Activated naive CD4-positive, alpha-beta T cell (primary cell): ENCODE data around the gene SRSF5.
A peak's percentile ranks its signal among the peaks of the same experiment; 100 is the strongest.
"Not testable (repeated sequence)": the region's sequence is repeated elsewhere in the genome, so short reads cannot be mapped to it uniquely, and the experiment has no call there.

ENCODE experiments used
- DNase-seq, 4 experiments: peaks; one replicate each; lab custom pipeline; 2025; lab: John Stamatoyannopoulos, UW

The SRSF5 gene

DNA sequence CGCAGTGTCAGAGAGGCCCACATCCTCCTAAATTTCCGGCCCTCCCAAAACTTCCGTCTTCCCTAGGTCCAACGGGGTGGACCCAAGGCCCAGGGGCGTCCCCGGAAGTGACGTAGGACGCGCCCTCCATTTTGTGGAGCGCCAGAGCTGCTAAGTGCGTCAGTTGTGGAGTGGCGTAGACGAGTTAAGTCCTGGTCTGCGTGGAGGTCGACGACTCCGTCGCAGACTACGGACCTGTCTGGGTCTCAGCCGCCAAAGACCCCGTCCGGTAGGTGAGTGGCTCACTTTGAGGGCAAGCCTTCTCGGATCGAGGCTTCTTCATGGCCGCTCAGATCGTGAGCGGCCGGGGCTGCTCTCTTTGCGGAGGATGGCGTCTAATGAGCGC is at the start of gene SRSF5:
Gene SRSF5 (plus strand): TSS at position 159 of the 385 bp plus-strand sequence. CDS start 1,015 bp downstream, outside the sequence.
- peak; percentile 78 to 92 (median 86) for DNase-seq

GRCh38 chr14:69718614-69719013 is 48.3 kb upstream of the SRSF5 start:
- not testable (repeated sequence) for DNase-seq

DNA sequence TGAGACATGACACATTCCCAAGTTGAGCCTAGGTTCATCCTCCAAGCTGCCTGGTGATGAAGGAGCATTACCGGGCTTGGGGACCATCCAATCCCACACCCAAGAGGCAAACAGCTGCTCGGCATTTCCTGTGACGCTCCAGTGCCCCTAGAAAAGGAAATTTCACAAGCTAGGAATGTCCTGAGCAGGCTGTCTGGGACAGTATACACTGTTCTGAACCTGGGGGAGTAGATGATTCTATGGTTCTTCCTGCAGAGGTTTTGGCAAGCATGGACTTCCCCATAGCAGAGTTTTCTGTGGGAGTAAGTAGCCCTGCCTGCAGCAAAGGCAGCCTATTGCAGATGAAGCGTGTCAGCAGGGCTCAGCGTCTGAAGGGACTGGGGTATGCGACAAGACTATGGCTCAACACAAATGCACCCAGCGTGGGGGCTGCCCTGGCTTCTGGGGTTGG is 47.4 kb upstream of the SRSF5 start:
- no peak for DNase-seq

GRCh38 chr14:69720912-69721311 is 46.0 kb upstream of the SRSF5 start:
- DNase-seq, result no peak

DNA sequence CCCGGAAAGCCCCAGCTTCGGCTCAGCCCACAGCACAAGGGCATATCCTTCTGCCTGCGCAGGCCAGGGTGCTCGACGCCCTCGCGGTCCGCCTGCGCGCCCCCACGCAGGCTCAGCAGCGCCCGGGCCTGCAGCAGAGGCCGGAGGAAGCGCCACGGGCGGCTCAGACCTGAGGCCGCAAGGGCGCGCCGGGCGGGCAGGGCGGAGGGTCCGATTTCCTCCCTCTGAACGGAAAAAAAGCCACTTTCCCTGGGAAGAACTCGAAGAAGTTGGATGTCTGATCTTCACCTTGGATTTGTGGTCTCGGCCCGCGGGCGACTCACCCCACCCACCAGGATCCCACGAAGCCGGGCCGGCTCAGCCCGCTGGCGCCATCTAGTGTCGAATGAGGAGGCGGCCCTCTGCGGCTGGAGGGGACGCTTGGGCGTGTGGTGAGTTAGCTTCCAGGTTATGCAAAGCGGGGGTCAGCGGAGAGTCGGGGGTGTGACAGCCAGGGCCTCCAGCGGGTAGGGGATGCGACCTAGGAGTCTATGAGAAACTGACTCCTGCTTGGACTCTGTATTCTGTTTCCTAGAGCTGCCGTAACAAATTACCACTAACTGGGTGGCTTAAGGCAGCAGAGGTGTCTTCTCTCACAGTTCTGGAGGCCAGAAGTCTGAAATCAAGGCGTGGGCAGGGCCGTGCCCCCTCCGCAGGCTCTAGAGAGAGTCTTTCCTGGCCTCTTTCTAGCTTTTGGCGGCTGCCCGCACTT is 40.0 kb upstream of the SRSF5 start:
- DNase-seq, result peak; percentile 58 to 82 (median 69)

DNA sequence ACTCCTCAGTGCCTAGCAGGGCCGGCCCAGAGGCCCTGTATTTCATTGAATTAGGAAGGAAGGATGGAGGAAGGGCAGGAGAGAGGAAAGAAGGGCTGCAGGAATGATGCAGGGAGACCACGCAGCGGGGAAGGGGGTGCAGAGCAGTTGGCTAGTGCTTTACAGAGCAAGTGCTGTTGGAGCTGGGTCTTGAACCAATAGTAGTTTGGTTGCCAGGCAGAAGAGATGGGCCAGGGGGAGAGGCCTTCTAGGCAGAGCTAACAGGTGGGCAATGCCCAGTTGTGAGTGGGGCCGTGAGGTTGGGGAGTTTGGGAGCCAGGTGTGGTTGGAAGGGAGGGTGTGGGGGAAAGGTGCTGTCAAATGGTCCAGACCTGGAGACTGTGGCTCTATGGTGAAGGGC is 39.1 kb upstream of the SRSF5 start:
- no peak for DNase-seq

DNA sequence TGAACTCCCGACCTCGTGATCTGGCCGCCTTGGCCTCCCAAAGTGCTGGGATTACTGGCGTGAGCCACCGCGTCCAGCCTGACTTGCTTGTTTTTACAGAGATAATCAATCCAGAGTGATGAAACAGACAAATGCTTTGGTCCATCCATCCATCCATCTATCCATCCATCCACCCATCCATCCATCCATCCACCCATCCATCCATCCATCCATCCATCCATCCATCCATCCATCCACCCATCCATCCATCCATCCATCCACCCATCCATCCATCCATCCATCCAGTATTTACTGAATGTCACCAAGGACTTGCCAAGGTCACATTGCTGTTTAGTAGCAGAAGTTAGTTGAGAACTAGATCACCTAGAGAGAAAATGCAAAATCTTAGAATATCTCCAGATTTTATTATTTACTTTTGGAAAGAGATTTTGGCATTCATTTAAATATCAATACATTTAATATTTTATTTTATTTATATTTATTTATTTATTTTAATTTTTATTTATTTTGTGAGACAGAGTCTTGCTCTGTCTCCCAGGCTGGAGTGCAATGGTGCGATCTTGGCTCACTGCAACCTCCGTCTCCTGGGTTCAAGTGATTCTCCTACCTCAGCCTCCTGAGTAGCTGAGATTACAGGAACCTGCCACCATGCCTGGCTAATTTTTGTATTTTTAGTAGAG is 34.9 kb upstream of the SRSF5 start:
- DNase-seq, result not testable (repeated sequence)

- not testable (repeated sequence) for DNase-seq
Measured at GRCh38 chr14:69736405-69736804, 30.5 kb upstream of the SRSF5 start.

GRCh38 chr14:69741055-69741454 is 25.9 kb upstream of the SRSF5 start:
- DNase-seq, result no peak

DNA sequence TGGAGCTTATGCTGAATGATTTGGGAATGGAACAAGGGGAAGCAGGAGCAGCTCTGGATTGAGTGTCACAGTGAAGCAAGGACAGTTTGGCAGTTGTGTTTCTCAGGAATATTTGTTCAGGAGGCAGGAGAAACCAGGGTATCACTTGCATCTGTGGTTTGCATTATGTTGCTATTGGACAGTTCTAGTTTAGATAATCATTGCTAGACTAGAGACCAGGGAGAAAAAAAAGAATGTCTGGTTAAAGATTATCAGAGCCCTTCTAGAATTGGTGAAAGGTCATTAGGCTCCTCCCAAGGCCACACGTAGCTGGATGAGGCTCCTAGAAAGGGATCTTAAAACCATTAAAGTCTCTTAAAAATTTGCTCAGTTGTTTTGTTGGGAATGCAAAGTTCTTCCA is 17.0 kb upstream of the SRSF5 start:
- no peak for DNase-seq

GRCh38 chr14:69750495-69750894 is 16.4 kb upstream of the SRSF5 start:
- no peak for DNase-seq

- DNase-seq, result no peak
Measured at GRCh38 chr14:69752773-69753172, 14.2 kb upstream of the SRSF5 start.

- no peak for DNase-seq
Measured at GRCh38 chr14:69753860-69754259, 13.1 kb upstream of the SRSF5 start.

- DNase-seq, result no peak
Measured at GRCh38 chr14:69754487-69754886, 12.5 kb upstream of the SRSF5 start.

DNA sequence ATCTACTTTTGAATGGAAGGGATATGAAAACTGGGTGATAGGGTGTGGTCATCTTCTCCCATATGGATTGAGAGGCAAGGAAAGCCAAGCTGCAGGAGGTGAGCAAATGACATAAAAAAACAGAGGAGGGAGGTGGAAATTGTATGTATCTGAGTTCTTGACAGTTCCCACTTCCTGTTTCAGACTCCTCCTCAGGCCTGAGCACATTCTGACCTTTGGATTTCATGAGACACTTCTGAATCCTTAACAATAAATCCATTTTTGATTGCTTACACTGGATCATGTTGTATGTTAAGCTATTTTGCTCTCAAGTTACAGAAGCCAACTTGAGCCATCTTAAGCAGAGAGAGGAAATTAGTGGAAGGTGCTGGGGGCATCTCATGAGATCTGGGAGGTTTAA is 11.6 kb upstream of the SRSF5 start:
- DNase-seq, result no peak

GRCh38 chr14:69755784-69756183 is 11.2 kb upstream of the SRSF5 start:
- no peak for DNase-seq

GRCh38 chr14:69756298-69756697 is 10.6 kb upstream of the SRSF5 start:
- DNase-seq, result no peak

- no peak for DNase-seq
Measured at GRCh38 chr14:69760810-69761209, 6.1 kb upstream of the SRSF5 start.

- no peak for DNase-seq
Measured at GRCh38 chr14:69763761-69764510, 3.0 kb upstream of the SRSF5 start.

DNA sequence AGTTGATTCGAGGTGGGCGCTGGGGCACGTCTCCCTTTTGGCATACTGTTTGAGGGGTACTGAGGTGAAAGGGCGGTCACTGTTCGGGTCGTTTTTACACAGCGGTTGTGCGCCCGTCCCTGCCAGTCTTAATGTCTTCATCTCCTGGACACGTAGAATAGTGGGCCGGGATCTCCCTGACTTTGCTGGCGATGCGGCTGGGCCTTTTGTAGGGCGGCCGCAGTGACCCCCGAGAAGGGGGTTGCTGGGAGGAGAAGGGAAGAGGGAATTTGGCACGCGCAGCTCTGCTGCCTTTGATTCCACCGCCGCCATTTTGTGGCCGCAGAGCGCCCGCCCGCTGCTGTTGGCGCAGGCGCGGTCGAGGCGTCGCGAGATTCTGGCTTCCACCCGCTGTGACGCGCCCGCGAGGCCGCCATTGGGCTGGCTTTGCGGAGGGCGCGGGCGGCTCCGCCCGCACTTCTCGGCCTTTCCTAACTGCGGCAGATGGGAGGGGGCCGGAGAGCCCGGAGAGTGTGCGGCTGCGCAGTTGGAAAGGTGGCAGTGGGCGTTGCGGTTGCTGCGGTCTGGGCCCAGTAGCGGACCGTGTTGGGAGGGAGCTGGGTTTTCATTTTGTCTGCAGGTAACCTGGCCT is 542 bp downstream of the SRSF5 start:
- DNase-seq, result peak; percentile 79 to 86 (median 80)

- DNase-seq, result no peak
Measured at GRCh38 chr14:69768873-69769272, 1.9 kb downstream of the SRSF5 start.

GRCh38 chr14:69769623-69770022 is 2.7 kb downstream of the SRSF5 start:
- no peak for DNase-seq
